ENCODE measurements around the gene PKHD1. TPM values are rescaled to one million over a fixed set of nuclear protein-coding genes. Genes with fewer than 3 reads are reported as not detected.

The PKHD1 gene
- total and polyA plus RNA-seq, 11 donors = 0.02 to 0.04 TPM; not detected in 9

- no peaks in the 10 kb centered on the region for H3K4me1 ChIP-seq
- TF ChIP-seq, protein P1, sequence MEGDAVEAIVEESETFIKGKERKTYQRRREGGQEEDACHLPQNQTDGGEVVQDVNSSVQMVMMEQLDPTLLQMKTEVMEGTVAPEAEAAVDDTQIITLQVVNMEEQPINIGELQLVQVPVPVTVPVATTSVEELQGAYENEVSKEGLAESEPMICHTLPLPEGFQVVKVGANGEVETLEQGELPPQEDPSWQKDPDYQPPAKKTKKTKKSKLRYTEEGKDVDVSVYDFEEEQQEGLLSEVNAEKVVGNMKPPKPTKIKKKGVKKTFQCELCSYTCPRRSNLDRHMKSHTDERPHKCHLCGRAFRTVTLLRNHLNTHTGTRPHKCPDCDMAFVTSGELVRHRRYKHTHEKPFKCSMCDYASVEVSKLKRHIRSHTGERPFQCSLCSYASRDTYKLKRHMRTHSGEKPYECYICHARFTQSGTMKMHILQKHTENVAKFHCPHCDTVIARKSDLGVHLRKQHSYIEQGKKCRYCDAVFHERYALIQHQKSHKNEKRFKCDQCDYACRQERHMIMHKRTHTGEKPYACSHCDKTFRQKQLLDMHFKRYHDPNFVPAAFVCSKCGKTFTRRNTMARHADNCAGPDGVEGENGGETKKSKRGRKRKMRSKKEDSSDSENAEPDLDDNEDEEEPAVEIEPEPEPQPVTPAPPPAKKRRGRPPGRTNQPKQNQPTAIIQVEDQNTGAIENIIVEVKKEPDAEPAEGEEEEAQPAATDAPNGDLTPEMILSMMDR (IDR thresholded peaks at IDR 0.05) = no peak
- TF ChIP-seq POLR2A (IDR thresholded peaks at IDR 0.05) = no peak
- peaks cover 0 to 9% (median 1%) of the 10 kb centered on the region in 12 donors for H3K9me3 ChIP-seq
- intact Hi-C loops (cut with DNase I) = no loop called here
- no peaks in the 10 kb centered on the region for H3K27me3 ChIP-seq
- ATAC-seq (no peak), DNase-seq (no peak)
- no peak overlapping the region for H3K4me3 ChIP-seq
- H3K36me3 ChIP-seq = no peaks in the 10 kb centered on the region
- no peak overlapping the region for H3K27ac ChIP-seq
- whole genome bisulfite sequencing, 4 donors = 66 to 84% (median 71%) methylated on average over 5 of the region's 5 CpGs
These were observed 296.5 kb downstream of the PKHD1 start for GRCh38 chr6:51790946-51791345.

DNA sequence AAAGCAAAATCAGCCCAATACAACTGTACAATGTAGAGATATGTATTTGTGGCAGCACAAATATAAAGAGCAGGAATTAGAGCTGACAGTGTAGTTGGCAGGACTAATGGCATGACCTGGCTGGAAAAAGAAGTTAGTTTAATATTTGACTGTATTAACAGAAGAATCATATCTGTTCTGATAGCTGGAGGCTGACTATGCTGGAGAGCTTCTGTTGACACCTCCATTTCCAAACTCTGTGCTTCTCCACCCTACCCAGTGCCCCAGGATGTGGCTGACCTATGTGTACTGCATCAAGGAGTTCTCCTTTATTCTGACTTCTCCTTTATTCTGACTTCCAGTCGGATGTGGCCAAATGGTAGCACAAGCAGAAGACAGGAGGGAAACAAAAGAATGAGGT, 299.3 kb downstream of the PKHD1 start:
- H3K4me1 ChIP-seq = no peaks in the 10 kb centered on the region
- H3K27me3 ChIP-seq = no peaks in the 10 kb centered on the region
- ATAC-seq (no peak), DNase-seq (no peak)
- H3K4me3 ChIP-seq = no peak overlapping the region
- no peak overlapping the region for H3K27ac ChIP-seq
- TF ChIP-seq POLR2A (IDR thresholded peaks at IDR 0.05) = no peak
- TF ChIP-seq, protein P1 (IDR thresholded peaks at IDR 0.05) = no peak
- intact Hi-C loops (cut with DNase I) = no loop called here
- no peaks in the 10 kb centered on the region for H3K9me3 ChIP-seq
- H3K36me3 ChIP-seq = no peaks in the 10 kb centered on the region
- WGBS, 4 donors = 56 to 70% (median 59%) methylated on average over 1 of the region's 1 CpG

GRCh38 chr6:51778666-51779065, 308.7 kb downstream of the PKHD1 start:
- DNase-seq (no peak), ATAC-seq (no peak)
- Histone ChIP-seq H3K36me3 (no peaks in the 10 kb centered on the region), H3K4me3 (no peak overlapping the region), H3K9me3 (no peaks in the 10 kb centered on the region), H3K4me1 (no peaks in the 10 kb centered on the region), H3K27ac (no peak overlapping the region), H3K27me3 (no peaks in the 10 kb centered on the region)
- intact Hi-C loops (cut with DNase I) = no loop called here
- TF ChIP-seq POLR2A (IDR thresholded peaks at IDR 0.05) = no peak
- WGBS, 4 donors = 43 to 74% (median 50%) methylated on average over 2 of the region's 2 CpGs

- no peaks in the 10 kb centered on the region for H3K27me3 ChIP-seq
- 62 to 78% (median 71%) methylated on average over 5 of the region's 5 CpGs for WGBS, 4 donors
- no peaks in the 10 kb centered on the region for H3K4me1 ChIP-seq
- no peak overlapping the region for H3K27ac ChIP-seq
- H3K9me3 ChIP-seq = no peaks in the 10 kb centered on the region
- DNase-seq (no peak), ATAC-seq (no peak)
- H3K36me3 ChIP-seq = no peaks in the 10 kb centered on the region
- H3K4me3 ChIP-seq = no peak overlapping the region
- intact Hi-C loops (cut with DNase I) = no loop called here
- TF ChIP-seq, protein P1 (IDR thresholded peaks at IDR 0.05) = no peak
- TF ChIP-seq POLR2A (IDR thresholded peaks at IDR 0.05) = no peak
These were observed 309.8 kb downstream of the PKHD1 start for GRCh38 chr6:51777618-51778017.

All from heart left ventricle (tissue), 16 donors.